ENCODE measurements around the gene MAP3K9. TPM values are rescaled to one million over a fixed set of nuclear protein-coding genes. Genes with fewer than 3 reads are reported as not detected.

The MAP3K9 gene
- total RNA-seq, 3 donors from 2014 or later: 0.16 to 6.3 (median 3.3) TPM

DNA sequence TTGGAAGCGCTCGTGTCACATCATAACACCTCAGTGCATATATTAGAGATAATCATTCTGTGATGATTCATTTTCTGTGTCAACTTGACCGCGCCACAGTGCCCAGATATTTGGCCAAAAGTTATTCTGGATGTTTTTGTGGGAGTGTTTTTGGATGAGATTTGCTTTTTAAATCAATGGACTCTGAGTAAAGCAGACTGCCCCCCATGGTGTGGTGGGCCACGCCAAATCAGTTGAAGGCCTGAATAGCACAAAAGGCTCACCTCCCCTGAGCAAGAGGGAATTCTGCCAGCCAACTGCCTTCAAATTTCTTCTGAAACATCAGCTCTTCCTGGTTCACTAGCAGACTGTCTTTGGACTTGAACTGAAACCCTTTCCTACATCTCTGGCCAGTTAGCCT lies 24.6 kb upstream of the MAP3K9 start:
- Histone ChIP-seq H3K27me3 (no peaks in the 10 kb centered on the region), H3K36me3 (no peaks in the 10 kb centered on the region), H3K9me3 (no peaks in the 10 kb centered on the region), H3K4me1 (no peaks in the 10 kb centered on the region), H3K4me3 (no peak overlapping the region), H3K27ac (no peak overlapping the region)
- TF ChIP-seq, protein P1, sequence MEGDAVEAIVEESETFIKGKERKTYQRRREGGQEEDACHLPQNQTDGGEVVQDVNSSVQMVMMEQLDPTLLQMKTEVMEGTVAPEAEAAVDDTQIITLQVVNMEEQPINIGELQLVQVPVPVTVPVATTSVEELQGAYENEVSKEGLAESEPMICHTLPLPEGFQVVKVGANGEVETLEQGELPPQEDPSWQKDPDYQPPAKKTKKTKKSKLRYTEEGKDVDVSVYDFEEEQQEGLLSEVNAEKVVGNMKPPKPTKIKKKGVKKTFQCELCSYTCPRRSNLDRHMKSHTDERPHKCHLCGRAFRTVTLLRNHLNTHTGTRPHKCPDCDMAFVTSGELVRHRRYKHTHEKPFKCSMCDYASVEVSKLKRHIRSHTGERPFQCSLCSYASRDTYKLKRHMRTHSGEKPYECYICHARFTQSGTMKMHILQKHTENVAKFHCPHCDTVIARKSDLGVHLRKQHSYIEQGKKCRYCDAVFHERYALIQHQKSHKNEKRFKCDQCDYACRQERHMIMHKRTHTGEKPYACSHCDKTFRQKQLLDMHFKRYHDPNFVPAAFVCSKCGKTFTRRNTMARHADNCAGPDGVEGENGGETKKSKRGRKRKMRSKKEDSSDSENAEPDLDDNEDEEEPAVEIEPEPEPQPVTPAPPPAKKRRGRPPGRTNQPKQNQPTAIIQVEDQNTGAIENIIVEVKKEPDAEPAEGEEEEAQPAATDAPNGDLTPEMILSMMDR (IDR thresholded peaks at IDR 0.05): no peak
- TF ChIP-seq POLR2AphosphoS5 (IDR thresholded peaks at IDR 0.05) (no peak), POLR2A (IDR thresholded peaks at IDR 0.05) (no peak)
- intact Hi-C loops (cut with DNase I; ENCODE audit: low total_unique reads): no loop called here
- DNase-seq (ENCODE audit: low spot score in 2 of 2): no peak

DNA sequence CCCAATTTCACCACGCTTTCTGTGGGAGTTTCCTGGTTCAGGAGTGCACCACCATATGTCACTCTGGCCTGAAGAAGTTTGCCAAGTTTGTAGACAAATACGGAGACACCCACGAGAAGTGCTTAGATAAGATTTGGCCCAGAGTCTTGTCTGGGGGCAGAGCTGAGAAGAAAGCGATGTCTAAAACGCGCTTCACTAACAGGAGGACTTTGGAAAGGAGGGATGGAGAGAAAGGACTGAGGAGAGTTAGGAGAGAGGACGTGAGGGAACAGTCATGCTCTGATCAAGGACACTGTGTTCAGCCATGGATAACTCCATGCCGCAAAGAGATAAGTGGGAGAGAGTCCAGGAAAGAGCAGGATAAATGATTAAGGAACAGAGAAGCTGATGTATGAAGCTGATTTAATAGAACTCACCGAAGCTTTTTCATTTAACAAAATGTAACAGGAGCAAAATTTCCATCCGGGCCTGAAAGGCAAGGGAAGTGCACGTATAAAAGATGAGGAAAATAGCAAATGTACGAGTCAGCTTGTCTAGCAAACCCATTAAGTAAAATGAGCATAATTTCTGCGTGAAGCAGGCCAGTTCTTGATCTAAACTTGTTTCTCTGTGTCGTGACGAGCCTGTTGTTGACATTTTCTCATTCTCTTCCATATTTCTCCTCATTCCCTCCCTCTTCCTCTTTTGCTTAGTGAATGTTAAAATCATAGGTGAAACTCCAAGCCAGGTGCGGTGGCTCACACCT lies 23.4 kb upstream of the MAP3K9 start:
- no peaks in the 10 kb centered on the region for H3K4me1 ChIP-seq

DNA sequence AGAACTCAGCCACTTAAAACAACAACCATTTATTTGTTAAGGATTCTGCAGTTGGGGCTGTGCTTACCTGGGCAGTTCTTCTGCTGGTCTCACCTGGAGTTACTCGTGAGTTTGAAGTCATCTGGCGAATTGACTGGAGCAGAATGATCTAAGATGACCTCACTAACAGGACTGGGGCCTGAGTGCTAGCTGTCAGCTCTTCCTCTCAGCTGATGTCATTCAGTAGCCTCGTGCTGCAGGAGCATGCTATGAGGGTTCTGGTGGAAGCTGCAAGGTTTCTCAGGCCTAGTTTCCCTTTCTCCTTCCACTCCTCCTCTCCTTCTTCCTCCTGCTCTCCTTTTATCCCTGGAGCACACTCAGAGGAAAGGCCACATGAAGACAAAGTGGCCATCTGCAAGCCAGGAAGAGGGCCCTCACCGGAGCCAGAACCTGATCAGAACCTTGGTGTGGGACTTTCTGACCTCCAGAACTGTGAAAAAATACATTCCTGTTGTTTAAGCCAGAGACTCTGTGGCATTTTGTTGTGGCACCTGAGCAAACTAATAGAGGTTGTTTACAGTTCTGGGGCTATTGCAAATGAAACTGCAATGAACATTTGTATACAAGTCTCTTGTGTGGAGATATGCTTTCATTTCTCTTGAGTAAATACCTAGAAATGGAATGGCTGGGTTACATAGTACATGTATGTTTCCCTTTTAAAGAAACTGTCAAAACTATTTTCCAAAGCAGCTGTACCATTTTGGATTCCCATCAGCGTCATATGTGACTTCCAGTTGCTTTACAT lies 21.9 kb upstream of the MAP3K9 start:
- Histone ChIP-seq H3K36me3 (no peaks in the 10 kb centered on the region), H3K4me1 (no peaks in the 10 kb centered on the region), H3K27me3 (no peaks in the 10 kb centered on the region), H3K4me3 (no peak overlapping the region), H3K9me3 (no peaks in the 10 kb centered on the region), H3K27ac (no peak overlapping the region)
- DNase-seq (ENCODE audit: low spot score in 2 of 2): no peak
- intact Hi-C loops (cut with DNase I; ENCODE audit: low total_unique reads): no loop called here
- TF ChIP-seq POLR2A (IDR thresholded peaks at IDR 0.05) (no peak), POLR2AphosphoS5 (IDR thresholded peaks at IDR 0.05) (no peak)
- TF ChIP-seq, protein P1 (IDR thresholded peaks at IDR 0.05): no peak

More for the DNA sequence above, 23.4 kb upstream of the MAP3K9 start:
- no peak for DNase-seq (ENCODE audit: low spot score in 2 of 2)
- H3K27ac ChIP-seq: no peak overlapping the region
- no peak overlapping the region for H3K4me3 ChIP-seq
- H3K9me3 ChIP-seq: no peaks in the 10 kb centered on the region
- no peak for TF ChIP-seq POLR2AphosphoS5 (IDR thresholded peaks at IDR 0.05)
- TF ChIP-seq, protein P1 (IDR thresholded peaks at IDR 0.05): no peak
- TF ChIP-seq POLR2A (IDR thresholded peaks at IDR 0.05): no peak
- intact Hi-C loops (cut with DNase I; ENCODE audit: low total_unique reads): no loop called here
- H3K36me3 ChIP-seq: no peaks in the 10 kb centered on the region
- no peaks in the 10 kb centered on the region for H3K27me3 ChIP-seq

DNA sequence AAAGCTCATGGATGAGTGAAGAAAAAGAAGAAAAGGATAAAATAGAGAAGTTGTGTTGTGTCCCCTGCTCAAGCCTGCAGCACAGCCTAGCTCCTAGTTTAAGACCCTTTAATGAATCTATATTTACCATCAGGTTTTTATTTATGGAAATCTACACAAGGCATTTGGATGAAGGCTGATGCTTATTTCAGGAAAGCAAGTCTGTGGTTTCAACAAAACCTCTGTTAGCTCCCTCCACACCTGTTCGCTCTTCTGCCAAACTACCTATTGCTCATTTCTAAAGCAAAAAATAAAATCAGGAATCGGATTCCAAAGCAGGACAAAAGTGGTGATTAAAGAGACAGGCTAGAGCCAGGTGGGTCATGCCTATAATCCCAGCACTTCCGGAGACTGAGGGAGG lies 18.9 kb upstream of the MAP3K9 start:
- Histone ChIP-seq H3K27me3 (no peaks in the 10 kb centered on the region), H3K36me3 (no peaks in the 10 kb centered on the region), H3K4me1 (no peaks in the 10 kb centered on the region), H3K9me3 (no peaks in the 10 kb centered on the region), H3K4me3 (no peak overlapping the region), H3K27ac (no peak overlapping the region)
- TF ChIP-seq, protein P1 (IDR thresholded peaks at IDR 0.05): no peak
- TF ChIP-seq POLR2A (IDR thresholded peaks at IDR 0.05) (no peak), POLR2AphosphoS5 (IDR thresholded peaks at IDR 0.05) (no peak)
- intact Hi-C loops (cut with DNase I; ENCODE audit: low total_unique reads): no loop called here
- no peak for DNase-seq (ENCODE audit: low spot score in 2 of 2)

DNA sequence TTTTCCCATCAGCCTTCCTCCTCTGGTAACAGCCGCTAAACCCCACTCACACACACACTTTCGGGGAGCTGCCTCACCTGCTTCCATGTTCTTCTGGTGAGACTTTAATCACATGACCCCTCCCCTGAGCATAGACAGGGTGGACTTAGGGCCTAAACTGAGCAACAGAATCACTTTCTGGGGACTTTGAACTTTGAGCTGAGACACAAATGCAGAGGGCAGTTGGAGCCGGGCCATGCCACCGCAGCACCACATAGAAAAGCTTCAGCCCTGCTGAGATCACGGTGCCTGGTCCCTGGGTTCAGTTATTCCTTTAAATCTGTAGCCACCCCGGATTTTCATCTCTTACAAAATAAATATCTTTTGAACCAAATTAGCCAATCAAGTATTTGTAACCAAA lies 18.4 kb upstream of the MAP3K9 start:
- Histone ChIP-seq H3K27me3 (no peaks in the 10 kb centered on the region), H3K36me3 (no peaks in the 10 kb centered on the region), H3K9me3 (no peaks in the 10 kb centered on the region), H3K27ac (no peak overlapping the region), H3K4me3 (no peak overlapping the region), H3K4me1 (no peaks in the 10 kb centered on the region)
- TF ChIP-seq POLR2AphosphoS5 (IDR thresholded peaks at IDR 0.05): no peak
- TF ChIP-seq, protein P1 (IDR thresholded peaks at IDR 0.05): no peak
- no peak for TF ChIP-seq POLR2A (IDR thresholded peaks at IDR 0.05)
- intact Hi-C loops (cut with DNase I; ENCODE audit: low total_unique reads): no loop called here
- DNase-seq (ENCODE audit: low spot score in 2 of 2): no peak
